ENCODE measurements around the gene C9orf50.
A peak's percentile ranks its signal among the peaks of the same experiment; 100 is the strongest.

The C9orf50 gene

GRCh38 chr9:129568560-129569501, 52.1 kb downstream of the C9orf50 start:
- Histone ChIP-seq H3K36me3 (ENCODE audit: control insufficient read depth, insufficient read depth, low read length) (no peaks in the 10 kb centered on the region), H3K27me3 (ENCODE audit: control insufficient read depth, insufficient read depth, low read length) (no peaks in the 10 kb centered on the region), H3K9me3 (ENCODE audit: control insufficient read depth, insufficient read depth, low read length) (no peaks in the 10 kb centered on the region), H3K4me1 (ENCODE audit: control insufficient read depth, insufficient read depth, low read length) (peaks cover 12% of the 10 kb centered on the region), H3K4me3 (ENCODE audit: low read depth, low read length) (peak overlapping the region; percentile 52), H3K9ac (ENCODE audit: low read depth, low read length) (no peak overlapping the region)

DNA sequence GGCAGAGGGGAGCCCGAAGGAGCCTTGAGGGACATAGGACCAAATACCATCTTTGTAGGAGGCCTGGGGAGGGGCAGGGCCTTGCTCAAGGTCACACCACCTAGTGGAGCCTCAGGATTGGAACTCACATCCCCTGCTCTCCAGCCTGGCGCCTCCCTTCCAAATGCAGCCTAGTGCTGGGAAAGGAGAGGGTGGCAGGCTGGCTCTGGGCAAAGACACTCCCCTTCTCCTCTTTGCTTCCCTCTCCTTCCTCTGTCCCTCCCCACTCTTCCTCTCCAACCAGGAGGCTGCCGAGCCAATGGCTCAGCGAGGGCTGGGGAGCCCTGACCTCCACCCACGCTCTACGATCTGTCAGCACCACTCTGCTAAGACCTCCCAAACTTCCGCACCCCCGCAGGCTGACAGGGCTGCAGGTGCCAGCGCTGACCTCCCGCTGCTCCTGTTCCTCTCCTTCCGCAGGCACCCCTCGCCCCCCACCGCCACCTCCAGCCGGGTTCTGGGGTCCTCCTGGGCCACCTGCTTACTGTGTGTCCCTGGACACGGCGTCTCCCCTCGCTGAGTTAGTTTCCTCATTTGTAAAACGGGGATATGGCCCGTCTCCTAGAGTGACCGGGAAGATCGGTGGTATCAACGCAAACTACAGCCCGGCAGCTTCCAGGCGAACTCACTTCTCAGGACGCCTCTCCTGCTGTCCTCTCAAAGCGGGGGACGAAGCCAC, 52.9 kb downstream of the C9orf50 start:
- Histone ChIP-seq H3K36me3 (ENCODE audit: control insufficient read depth, insufficient read depth, low read length) (no peaks in the 10 kb centered on the region), H3K9ac (ENCODE audit: low read depth, low read length) (no peak overlapping the region), H3K9me3 (ENCODE audit: control insufficient read depth, insufficient read depth, low read length) (no peaks in the 10 kb centered on the region), H3K4me1 (ENCODE audit: control insufficient read depth, insufficient read depth, low read length) (peaks cover 12% of the 10 kb centered on the region), H3K27me3 (ENCODE audit: control insufficient read depth, insufficient read depth, low read length) (no peaks in the 10 kb centered on the region), H3K4me3 (ENCODE audit: low read depth, low read length) (peak overlapping the region; percentile 52)

DNA sequence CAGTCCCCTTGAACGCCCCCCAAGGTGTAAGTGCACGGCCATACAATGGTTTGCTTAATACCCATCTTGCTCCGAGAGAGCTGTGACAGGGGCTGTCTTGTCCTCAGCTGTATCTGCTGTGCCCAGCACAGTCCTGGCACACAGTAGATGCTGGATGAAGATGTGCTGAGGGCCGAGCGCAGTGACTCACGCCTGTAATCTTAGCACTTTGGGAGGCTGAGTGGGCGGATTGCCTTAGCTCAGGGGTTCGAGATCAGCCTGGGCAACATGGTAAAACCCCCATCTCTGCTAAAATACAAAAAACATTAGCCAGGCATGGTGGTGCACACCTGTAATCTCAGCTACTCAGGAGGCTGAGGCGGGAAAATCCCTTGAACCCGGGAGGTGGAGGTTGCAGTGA, 53.6 kb downstream of the C9orf50 start:
- no peak overlapping the region for H3K9ac ChIP-seq (ENCODE audit: low read depth, low read length)
- no peaks in the 10 kb centered on the region for H3K27me3 ChIP-seq (ENCODE audit: control insufficient read depth, insufficient read depth, low read length)
- H3K4me3 ChIP-seq (ENCODE audit: low read depth, low read length): peak overlapping the region; percentile 52
- no peaks in the 10 kb centered on the region for H3K9me3 ChIP-seq (ENCODE audit: control insufficient read depth, insufficient read depth, low read length)
- H3K4me1 ChIP-seq (ENCODE audit: control insufficient read depth, insufficient read depth, low read length): peaks cover 12% of the 10 kb centered on the region
- H3K36me3 ChIP-seq (ENCODE audit: control insufficient read depth, insufficient read depth, low read length): no peaks in the 10 kb centered on the region

GRCh38 chr9:129566563-129567266, 54.2 kb downstream of the C9orf50 start:
- Histone ChIP-seq H3K27me3 (ENCODE audit: control insufficient read depth, insufficient read depth, low read length) (no peaks in the 10 kb centered on the region), H3K4me3 (ENCODE audit: low read depth, low read length) (no peak overlapping the region), H3K9ac (ENCODE audit: low read depth, low read length) (no peak overlapping the region), H3K9me3 (ENCODE audit: control insufficient read depth, insufficient read depth, low read length) (no peaks in the 10 kb centered on the region), H3K36me3 (ENCODE audit: control insufficient read depth, insufficient read depth, low read length) (no peaks in the 10 kb centered on the region), H3K4me1 (ENCODE audit: control insufficient read depth, insufficient read depth, low read length) (peaks cover 14% of the 10 kb centered on the region)

DNA sequence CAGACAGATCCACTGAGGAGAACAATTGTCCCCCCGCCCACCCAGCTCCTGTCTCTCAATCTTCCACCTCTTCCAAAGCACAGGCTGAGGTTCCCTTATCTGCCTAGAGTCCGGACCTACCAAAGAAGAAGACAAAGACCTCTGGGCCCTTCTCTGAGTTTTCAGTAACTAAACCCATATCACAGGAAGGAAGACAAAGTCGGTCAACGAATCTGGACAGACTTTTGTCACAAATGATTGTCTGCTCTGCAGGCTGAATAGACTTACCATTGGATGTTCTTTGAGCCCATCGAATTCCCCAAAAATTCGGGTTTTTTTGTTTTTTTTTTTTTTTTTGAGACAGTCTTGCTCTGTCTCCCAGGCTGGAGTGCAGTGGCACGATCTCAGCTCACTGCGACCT, 58.0 kb downstream of the C9orf50 start:
- Histone ChIP-seq H3K4me1 (ENCODE audit: control insufficient read depth, insufficient read depth, low read length) (peaks cover 20% of the 10 kb centered on the region), H3K36me3 (ENCODE audit: control insufficient read depth, insufficient read depth, low read length) (no peaks in the 10 kb centered on the region), H3K9me3 (ENCODE audit: control insufficient read depth, insufficient read depth, low read length) (no peaks in the 10 kb centered on the region), H3K27me3 (ENCODE audit: control insufficient read depth, insufficient read depth, low read length) (no peaks in the 10 kb centered on the region), H3K9ac (ENCODE audit: low read depth, low read length) (no peak overlapping the region), H3K4me3 (ENCODE audit: low read depth, low read length) (no peak overlapping the region)

- Histone ChIP-seq H3K4me3 (ENCODE audit: low read depth, low read length) (no peak overlapping the region), H3K36me3 (ENCODE audit: control insufficient read depth, insufficient read depth, low read length) (no peaks in the 10 kb centered on the region), H3K9ac (ENCODE audit: low read depth, low read length) (no peak overlapping the region), H3K4me1 (ENCODE audit: control insufficient read depth, insufficient read depth, low read length) (peaks cover 23% of the 10 kb centered on the region), H3K27me3 (ENCODE audit: control insufficient read depth, insufficient read depth, low read length) (no peaks in the 10 kb centered on the region), H3K9me3 (ENCODE audit: control insufficient read depth, insufficient read depth, low read length) (no peaks in the 10 kb centered on the region)
Measured at GRCh38 chr9:129562514-129562913, 58.4 kb downstream of the C9orf50 start.

All from iPS-15b (cell line).